KMS-11 (cell line): Measurements from ENCODE around the gene LBX1.
A peak's percentile ranks its signal among the peaks of the same experiment; 100 is the strongest.

Source experiments
- H2AFZ ChIP-seq: fragments of 200-600 bp; sonication (generic); 2 replicates; pipeline ENCODE4 v1.6.1; 2016; ENCODE audit warnings: antibody characterized with exemption, mixed run types, low read depth
- H3K27ac ChIP-seq: fragments of 200-600 bp; sonication (generic); 2 replicates; pipeline ENCODE4 v1.6.1; 2016; ENCODE audit warnings: mild to moderate bottlenecking, mixed run types
- H3K27me3 ChIP-seq: fragments of 200-600 bp; sonication (generic); 2 replicates; pipeline ENCODE4 v1.6.1; 2017; ENCODE audit warnings: mild to moderate bottlenecking, low read depth, mixed run types, moderate library complexity; ENCODE audit not compliant: insufficient read depth
- H3K36me3 ChIP-seq: fragments of 200-600 bp; sonication (generic); 2 replicates; pipeline ENCODE4 v1.6.1; 2017; ENCODE audit warnings: mild to moderate bottlenecking, mixed run types; ENCODE audit not compliant: insufficient read depth
- H3K4me1 ChIP-seq: fragments of 200-600 bp; sonication (generic); 2 replicates; pipeline ENCODE4 v1.6.1; 2016; ENCODE audit warnings: mild to moderate bottlenecking, low read depth, mixed run types; ENCODE audit not compliant: poor library complexity, severe bottlenecking
- H3K4me2 ChIP-seq: fragments of 200-600 bp; sonication (generic); 2 replicates; pipeline ENCODE4 v1.7.0; 2016; ENCODE audit warnings: mild to moderate bottlenecking, mixed run types
- H3K4me3 ChIP-seq: fragments of 200-600 bp; sonication (generic); IDR thresholded peaks from 2 replicates; pipeline ENCODE4 v1.6.1; 2017; ENCODE audit warnings: low read depth, low read length, mixed read lengths; ENCODE audit not compliant: insufficient read depth
- H3K79me2 ChIP-seq: fragments of 200-600 bp; sonication (generic); 2 replicates; pipeline ENCODE4 v1.6.1; 2016; ENCODE audit warnings: low read depth, mixed run types; ENCODE audit not compliant: insufficient read depth
- H3K9ac ChIP-seq: fragments of 200-600 bp; sonication (generic); 2 replicates; pipeline ENCODE4 v1.6.1; 2016; ENCODE audit warnings: mild to moderate bottlenecking, mixed run types
- H4K20me1 ChIP-seq: fragments of 200-600 bp; sonication (generic); 2 replicates; pipeline ENCODE4 v1.6.1; 2016; ENCODE audit warnings: mild to moderate bottlenecking, mixed run types; ENCODE audit not compliant: insufficient read depth
- CTCF ChIP-seq: fragments of 200-600 bp; sonication (generic); conservative IDR thresholded peaks from 2 replicates; pipeline ENCODE4 v1.6.1; 2017; ENCODE audit warnings: low read depth, mild to moderate bottlenecking, antibody characterized with exemption, low read length, moderate library complexity, mixed read lengths

LBX1 gene

GRCh38 chr10:101229266-101230182 is at the start of gene LBX1:
LBX1 (minus strand) TSS chr10:101229463; CDS start chr10:101228815, 648 bp downstream.
- peaks cover 14% of the 10 kb centered on the region for H3K4me1 ChIP-seq
- no peak within 1 kb of the TSS for H3K27ac ChIP-seq
- TF ChIP-seq CTCF = no peak
- no peaks in the 10 kb centered on the region for H3K36me3 ChIP-seq
- H4K20me1 ChIP-seq = no peaks in the 10 kb centered on the region
- no peaks in the 10 kb centered on the region for H3K79me2 ChIP-seq
- H3K9ac ChIP-seq = no peak within 1 kb of the TSS
- H3K4me2 ChIP-seq = no peak within 1 kb of the TSS
- H3K27me3 ChIP-seq = peaks cover 45% of the 10 kb centered on the region
- H3K4me3 ChIP-seq = no peak within 1 kb of the TSS
- H2AFZ ChIP-seq = no peak within 1 kb of the TSS

- H3K4me3 ChIP-seq = no peak overlapping the region
- H3K4me1 ChIP-seq = no peaks in the 10 kb centered on the region
- H3K36me3 ChIP-seq = no peaks in the 10 kb centered on the region
- H2AFZ ChIP-seq = no peak overlapping the region
- no peaks in the 10 kb centered on the region for H3K79me2 ChIP-seq
- no peaks in the 10 kb centered on the region for H3K27me3 ChIP-seq
- no peaks in the 10 kb centered on the region for H4K20me1 ChIP-seq
- no peak overlapping the region for H3K4me2 ChIP-seq
- no peak overlapping the region for H3K27ac ChIP-seq
- H3K9ac ChIP-seq = no peak overlapping the region
- TF ChIP-seq CTCF = no peak
These were observed 44.5 kb upstream of the LBX1 start for GRCh38 chr10:101273741-101274140.

- Histone ChIP-seq H3K79me2 (no peaks in the 10 kb centered on the region), H2AFZ (no peak overlapping the region), H3K36me3 (no peaks in the 10 kb centered on the region), H3K27ac (no peak overlapping the region), H3K9ac (no peak overlapping the region), H3K27me3 (no peaks in the 10 kb centered on the region), H3K4me2 (no peak overlapping the region), H3K4me1 (no peaks in the 10 kb centered on the region), H3K4me3 (no peak overlapping the region), H4K20me1 (no peaks in the 10 kb centered on the region)
- no peak for TF ChIP-seq CTCF
These were observed 44.1 kb upstream of the LBX1 start for GRCh38 chr10:101273330-101273729.

GRCh38 chr10:101272229-101272868 is 43.1 kb upstream of the LBX1 start:
- no peak overlapping the region for H3K4me2 ChIP-seq

More at GRCh38 chr10:101272229-101272868, 43.1 kb upstream of the LBX1 start:
- no peak overlapping the region for H3K4me3 ChIP-seq
- H3K4me1 ChIP-seq = no peaks in the 10 kb centered on the region
- no peak overlapping the region for H3K9ac ChIP-seq
- no peaks in the 10 kb centered on the region for H3K27me3 ChIP-seq
- no peaks in the 10 kb centered on the region for H3K36me3 ChIP-seq
- no peaks in the 10 kb centered on the region for H4K20me1 ChIP-seq
- TF ChIP-seq CTCF = peak; percentile 84
- no peak overlapping the region for H3K27ac ChIP-seq
- no peaks in the 10 kb centered on the region for H3K79me2 ChIP-seq
- peak overlapping the region; percentile 64 for H2AFZ ChIP-seq
